Gastroesophageal sphincter (tissue), 2 donors: ENCODE data around the gene SND1.

ENCODE experiments used
- EP300 ChIP-seq: sonication (generic); formaldehyde crosslinking; IDR thresholded peaks from one replicate; pipeline ENCODE4 v1.6.1; 2017; ENCODE audit warnings: antibody characterized with exemption, mild to moderate bottlenecking
- POLR2AphosphoS5 ChIP-seq: sonication (generic); formaldehyde crosslinking; IDR thresholded peaks from one replicate; pipeline ENCODE4 v1.6.1; 2017; ENCODE audit warnings: antibody characterized with exemption

GRCh38 chr7:127792528-127793342 is 140.7 kb downstream of the SND1 start:
- TF ChIP-seq EP300 (no peak), POLR2AphosphoS5 (no peak)
